Peyer's patch (tissue), 4 donors: Measurements from ENCODE around the gene CD81. TPM values are rescaled to one million over a fixed set of nuclear protein-coding genes. Genes with fewer than 3 reads are reported as not detected.
A peak's percentile ranks its signal among the peaks of the same experiment; 100 is the strongest.

Source experiments
- DNase-seq, 3 donors: peaks; one replicate each; pipeline ENCODE4 v3.0.0-alpha.2; 2017 to 2019
- H3K27ac ChIP-seq, 4 donors: fragments of 200-600 bp; sonication (generic); one replicate each; pipeline ENCODE4 v1.5.1; 2016 to 2019
- H3K27me3 ChIP-seq, 2 donors: fragments of 200-600 bp; sonication (generic); one replicate each; pipeline ENCODE4 v1.5.1; 2019
- H3K36me3 ChIP-seq, 3 donors: fragments of 200-600 bp; sonication (generic); one replicate each; pipeline ENCODE4 v1.5.1; 2016 to 2019
- H3K4me1 ChIP-seq, 4 donors: fragments of 200-600 bp; sonication (generic); one replicate each; pipeline ENCODE4 v1.5.1; 2016 to 2019
- H3K4me3 ChIP-seq, 4 donors: fragments of 200-600 bp; sonication (generic); 1 replicate in 3 of 4; 2 replicates in 1 of 4; pipeline ENCODE4 v1.5.1; 2016 to 2019; ENCODE audit warnings: mild to moderate bottlenecking in 1 of 4
- H3K9me3 ChIP-seq, 4 donors: fragments of 200-600 bp; sonication (generic); one replicate each; pipeline ENCODE4 v1.5.1; 2016 to 2019; ENCODE audit warnings: mild to moderate bottlenecking in 1 of 4
- CTCF ChIP-seq, 6 experiments: fragments of 450-650 bp in 4 of 6; fragments of 200-600 bp in 2 of 6; sonication (generic) in 1 of 6; IDR thresholded peaks; one replicate each; pipeline ENCODE4 v1.5.1; 2017 to 2019; ENCODE audit warnings: antibody characterized with exemption in 6 of 6, mild to moderate bottlenecking in 3 of 6, moderate library complexity in 1 of 6
- POLR2A ChIP-seq, 2 donors: fragments of 450-650 bp; IDR thresholded peaks; one replicate each; pipeline ENCODE4 v1.5.1; 2017; ENCODE audit warnings: antibody characterized with exemption in 2 of 2, mild to moderate bottlenecking in 2 of 2, moderate library complexity in 2 of 2
- total RNA-seq, 4 donors: library from RNA; depleted of rRNA; stranded (reverse); fragments of >200 nt; gene quantifications; one replicate each; pipeline ENCODE4 v1.1.0, GENCODE V29; 2016

The CD81 gene
- total RNA-seq, 4 donors from 2014 or later, result 49.2 to 124 (median 100) TPM

- H3K27ac ChIP-seq, result peak overlapping the region; percentile 57 to 94 (median 70)
Observed at GRCh38 chr11:2388431-2389376, 11.6 kb downstream of the CD81 start.

GRCh38 chr11:2389377-2390026, 12.4 kb downstream of the CD81 start:
- H3K27me3 ChIP-seq, result no peaks in the 10 kb centered on the region
- H3K27ac ChIP-seq, result peak overlapping the region in 3 of 4 donors; percentile 68 to 94 (median 72)
- DNase-seq, result no peak
- TF ChIP-seq POLR2A (IDR thresholded peaks at IDR 0.05), result no peak
- no peak for TF ChIP-seq CTCF (IDR thresholded peaks at IDR 0.05)
- peaks cover 0 to 25% (median 0%) of the 10 kb centered on the region in 3 donors for H3K36me3 ChIP-seq
- H3K4me1 ChIP-seq, result peaks cover 0 to 87% (median 67%) of the 10 kb centered on the region in 4 donors
- no peak overlapping the region for H3K4me3 ChIP-seq
- no peaks in the 10 kb centered on the region for H3K9me3 ChIP-seq

More at GRCh38 chr11:2388431-2389376, 11.6 kb downstream of the CD81 start:
- TF ChIP-seq POLR2A (IDR thresholded peaks at IDR 0.05) (no peak), CTCF (IDR thresholded peaks at IDR 0.05) (no peak)
- Histone ChIP-seq H3K4me1 (peaks cover 0 to 95% (median 64%) of the 10 kb centered on the region in 4 donors), H3K36me3 (peaks cover 0 to 18% (median 0%) of the 10 kb centered on the region in 3 donors), H3K9me3 (no peaks in the 10 kb centered on the region), H3K4me3 (no peak overlapping the region), H3K27me3 (no peaks in the 10 kb centered on the region)
- DNase-seq, result no peak

- Histone ChIP-seq H3K9me3 (no peaks in the 10 kb centered on the region), H3K4me3 (no peak overlapping the region), H3K4me1 (peaks cover 0 to 80% (median 66%) of the 10 kb centered on the region in 4 donors), H3K27ac (peak overlapping the region in 3 of 4 donors; percentile 37 to 94 (median 72)), H3K36me3 (peaks cover 0 to 31% (median 0%) of the 10 kb centered on the region in 3 donors), H3K27me3 (no peaks in the 10 kb centered on the region)
- no peak for DNase-seq
- TF ChIP-seq CTCF (IDR thresholded peaks at IDR 0.05), result no peak
- TF ChIP-seq POLR2A (IDR thresholded peaks at IDR 0.05), result no peak
Observed at GRCh38 chr11:2390091-2390724, 13.1 kb downstream of the CD81 start.

GRCh38 chr11:2390725-2391151, 13.6 kb downstream of the CD81 start:
- TF ChIP-seq POLR2A (IDR thresholded peaks at IDR 0.05) (no peak), CTCF (IDR thresholded peaks at IDR 0.05) (no peak)
- peak overlapping the region in 3 of 4 donors; percentile 18 to 72 (median 37) for H3K27ac ChIP-seq
- H3K27me3 ChIP-seq, result no peaks in the 10 kb centered on the region
- H3K4me1 ChIP-seq, result peaks cover 0 to 76% (median 65%) of the 10 kb centered on the region in 4 donors
- peaks cover 0 to 36% (median 0%) of the 10 kb centered on the region in 3 donors for H3K36me3 ChIP-seq
- no peaks in the 10 kb centered on the region for H3K9me3 ChIP-seq
- H3K4me3 ChIP-seq, result no peak overlapping the region
- no peak for DNase-seq
